ENCODE measurements around the gene NR3C2.

DNA sequence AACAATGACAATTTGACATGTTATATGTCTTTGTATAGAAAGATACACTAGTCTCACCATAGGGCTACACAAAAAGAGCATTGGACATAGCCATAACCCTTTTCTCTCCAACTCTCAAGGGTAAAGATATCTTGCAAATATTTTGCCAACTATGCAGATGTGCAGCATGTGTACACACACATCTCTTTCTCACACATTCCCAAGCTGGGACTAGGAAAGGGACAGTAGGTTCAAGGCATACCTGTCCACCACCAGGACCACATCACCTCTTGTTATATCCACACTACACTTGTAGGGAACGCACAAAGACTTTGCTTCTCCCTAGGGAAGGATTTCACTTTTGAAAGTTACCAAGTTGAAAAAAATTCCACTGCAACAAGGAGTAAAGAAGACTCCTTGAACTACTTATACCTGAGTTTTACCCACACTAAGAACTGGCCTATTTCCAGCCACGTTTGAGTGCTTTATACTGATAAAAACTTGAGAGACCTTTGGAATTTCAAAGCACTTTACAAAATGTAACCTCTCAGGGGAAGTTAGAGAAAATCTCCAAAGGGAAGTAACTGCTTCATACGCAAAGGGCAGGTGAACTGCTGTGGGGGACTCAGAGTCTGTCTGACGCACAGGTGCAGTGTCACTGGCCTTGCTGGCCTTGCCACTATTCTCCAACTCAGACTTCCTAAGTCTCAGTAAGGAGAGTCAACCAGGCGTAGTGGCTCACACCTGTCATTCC lies 36.9 kb downstream of the NR3C2 start:
- TF ChIP-seq, protein P1, sequence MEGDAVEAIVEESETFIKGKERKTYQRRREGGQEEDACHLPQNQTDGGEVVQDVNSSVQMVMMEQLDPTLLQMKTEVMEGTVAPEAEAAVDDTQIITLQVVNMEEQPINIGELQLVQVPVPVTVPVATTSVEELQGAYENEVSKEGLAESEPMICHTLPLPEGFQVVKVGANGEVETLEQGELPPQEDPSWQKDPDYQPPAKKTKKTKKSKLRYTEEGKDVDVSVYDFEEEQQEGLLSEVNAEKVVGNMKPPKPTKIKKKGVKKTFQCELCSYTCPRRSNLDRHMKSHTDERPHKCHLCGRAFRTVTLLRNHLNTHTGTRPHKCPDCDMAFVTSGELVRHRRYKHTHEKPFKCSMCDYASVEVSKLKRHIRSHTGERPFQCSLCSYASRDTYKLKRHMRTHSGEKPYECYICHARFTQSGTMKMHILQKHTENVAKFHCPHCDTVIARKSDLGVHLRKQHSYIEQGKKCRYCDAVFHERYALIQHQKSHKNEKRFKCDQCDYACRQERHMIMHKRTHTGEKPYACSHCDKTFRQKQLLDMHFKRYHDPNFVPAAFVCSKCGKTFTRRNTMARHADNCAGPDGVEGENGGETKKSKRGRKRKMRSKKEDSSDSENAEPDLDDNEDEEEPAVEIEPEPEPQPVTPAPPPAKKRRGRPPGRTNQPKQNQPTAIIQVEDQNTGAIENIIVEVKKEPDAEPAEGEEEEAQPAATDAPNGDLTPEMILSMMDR (IDR thresholded peaks at IDR 0.05; ENCODE audit: insufficient read depth, low read depth, low read length), result no peak
- no peak for TF ChIP-seq EZH2 (IDR thresholded peaks at IDR 0.05; ENCODE audit: insufficient read depth, low read length)
